Measurements from ENCODE around the gene GPC1. TPM values are rescaled to one million over a fixed set of nuclear protein-coding genes. Genes with fewer than 3 reads are reported as not detected.

The GPC1 gene
- total RNA-seq, 2 donors from 2014 or later, result 80.7 to 447 TPM

GRCh38 chr2:240465765-240466578, 30.5 kb downstream of the GPC1 start:
- no peaks in the 10 kb centered on the region for H3K4me1 ChIP-seq (replicated peaks)
- WGBS, result 75% methylated on average over 28 of the region's 28 CpGs
- peak; percentile 3 for DNase-seq (ENCODE audit: low spot score)
- no peak overlapping the region for H3K4me3 ChIP-seq
- intact Hi-C loops (cut with DNase I), result no loop called here
- no peak overlapping the region for H3K27ac ChIP-seq
- H3K27me3 ChIP-seq (replicated peaks; ENCODE audit: insufficient read depth), result no peaks in the 10 kb centered on the region
- H3K36me3 ChIP-seq, result no peaks in the 10 kb centered on the region
- H3K9me3 ChIP-seq, result no peaks in the 10 kb centered on the region
- no peak for TF ChIP-seq POLR2A (IDR thresholded peaks at IDR 0.05)
- no peak for TF ChIP-seq POLR2AphosphoS5 (IDR thresholded peaks at IDR 0.05)
- no peak for TF ChIP-seq CTCF (IDR thresholded peaks at IDR 0.05)

DNA sequence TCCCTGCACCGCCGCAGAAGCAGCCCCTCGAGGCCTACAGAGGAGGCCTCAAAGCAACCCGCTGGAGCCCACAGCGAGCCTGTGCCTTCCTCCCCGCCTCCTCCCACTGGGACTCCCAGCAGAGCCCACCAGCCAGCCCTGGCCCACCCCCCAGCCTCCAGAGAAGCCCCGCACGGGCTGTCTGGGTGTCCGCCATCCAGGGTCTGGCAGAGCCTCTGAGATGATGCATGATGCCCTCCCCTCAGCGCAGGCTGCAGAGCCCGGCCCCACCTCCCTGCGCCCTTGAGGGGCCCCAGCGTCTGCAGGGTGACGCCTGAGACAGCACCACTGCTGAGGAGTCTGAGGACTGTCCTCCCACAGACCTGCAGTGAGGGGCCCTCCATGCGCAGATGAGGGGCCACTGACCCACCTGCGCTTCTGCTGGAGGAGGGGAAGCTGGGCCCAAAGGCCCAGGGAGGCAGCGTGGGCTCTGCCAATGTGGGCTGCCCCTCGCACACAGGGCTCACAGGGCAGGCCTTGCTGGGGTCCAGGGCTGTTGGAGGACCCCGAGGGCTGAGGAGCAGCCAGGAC, 31.2 kb downstream of the GPC1 start:
- intact Hi-C loops (cut with DNase I), result no loop called here

DNA sequence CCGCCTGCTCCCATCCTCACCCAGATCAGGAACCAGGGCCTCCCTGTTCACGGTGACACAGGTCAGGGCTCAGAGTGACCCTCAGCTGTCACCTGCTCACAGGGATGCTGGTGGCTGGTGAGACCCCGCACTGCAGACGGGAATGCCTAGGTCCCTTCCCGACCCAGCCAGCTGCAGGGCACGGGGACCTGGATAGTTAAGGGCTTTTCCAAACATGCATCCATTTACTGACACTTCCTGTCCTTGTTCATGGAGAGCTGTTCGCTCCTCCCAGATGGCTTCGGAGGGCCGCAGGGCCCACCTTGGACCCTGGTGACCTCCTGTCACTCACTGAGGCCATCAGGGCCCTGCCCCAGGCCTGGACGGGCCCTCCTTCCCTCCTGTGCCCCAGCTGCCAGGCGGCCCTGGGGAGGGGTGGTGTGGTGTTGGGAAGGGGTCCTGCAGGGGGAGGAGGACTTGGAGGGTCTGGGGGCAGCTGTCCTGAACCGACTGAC, 31.7 kb downstream of the GPC1 start:
- Histone ChIP-seq H3K4me1 (replicated peaks) (no peaks in the 10 kb centered on the region), H3K27ac (no peak overlapping the region), H3K9me3 (no peaks in the 10 kb centered on the region), H3K27me3 (replicated peaks; ENCODE audit: insufficient read depth) (no peaks in the 10 kb centered on the region), H3K36me3 (no peaks in the 10 kb centered on the region), H3K4me3 (no peak overlapping the region)
- peak; percentile 2 for DNase-seq (ENCODE audit: low spot score)
- TF ChIP-seq POLR2A (IDR thresholded peaks at IDR 0.05), result no peak
- TF ChIP-seq CTCF (IDR thresholded peaks at IDR 0.05), result no peak
- TF ChIP-seq POLR2AphosphoS5 (IDR thresholded peaks at IDR 0.05), result no peak
- intact Hi-C loops (cut with DNase I), result no loop called here
- 75% methylated on average over 12 of the region's 12 CpGs for WGBS

More for the DNA sequence above, 31.2 kb downstream of the GPC1 start:
- Histone ChIP-seq H3K4me1 (replicated peaks) (no peaks in the 10 kb centered on the region), H3K27me3 (replicated peaks; ENCODE audit: insufficient read depth) (no peaks in the 10 kb centered on the region), H3K36me3 (no peaks in the 10 kb centered on the region), H3K9me3 (no peaks in the 10 kb centered on the region), H3K4me3 (no peak overlapping the region), H3K27ac (no peak overlapping the region)
- peak; percentile 3 for DNase-seq (ENCODE audit: low spot score)
- WGBS, result 70% methylated on average over 12 of the region's 19 CpGs
- no peak for TF ChIP-seq CTCF (IDR thresholded peaks at IDR 0.05)
- no peak for TF ChIP-seq POLR2AphosphoS5 (IDR thresholded peaks at IDR 0.05)
- TF ChIP-seq POLR2A (IDR thresholded peaks at IDR 0.05), result no peak

GRCh38 chr2:240467659-240468302, 32.3 kb downstream of the GPC1 start:
- WGBS, result 75% methylated on average over 21 of the region's 22 CpGs

More at GRCh38 chr2:240467659-240468302, 32.3 kb downstream of the GPC1 start:
- Histone ChIP-seq H3K27ac (no peak overlapping the region), H3K4me1 (replicated peaks) (no peaks in the 10 kb centered on the region), H3K27me3 (replicated peaks; ENCODE audit: insufficient read depth) (no peaks in the 10 kb centered on the region), H3K9me3 (no peaks in the 10 kb centered on the region), H3K36me3 (no peaks in the 10 kb centered on the region), H3K4me3 (no peak overlapping the region)
- DNase-seq (ENCODE audit: low spot score), result peak; percentile 3
- intact Hi-C loops (cut with DNase I), result no loop called here
- TF ChIP-seq POLR2A (IDR thresholded peaks at IDR 0.05), result no peak
- TF ChIP-seq POLR2AphosphoS5 (IDR thresholded peaks at IDR 0.05), result no peak
- TF ChIP-seq CTCF (IDR thresholded peaks at IDR 0.05), result no peak
